Measurements from ENCODE around the gene INKA2. TPM values are rescaled to one million over a fixed set of nuclear protein-coding genes. Genes with fewer than 3 reads are reported as not detected.

INKA2 gene
- total and polyA plus RNA-seq, 2 experiments from 2014 or later, result 3.7 to 8.4 TPM

GRCh38 chr1:111755331-111756123 is 16.3 kb upstream of the INKA2 start, which contains the start of gene DDX20:
Gene DDX20, plus strand, starts transcription at chr1:111755901. Its CDS starts 24 bp downstream, at chr1:111755925.
- Histone ChIP-seq H3K4me3 (peak within 1 kb of the TSS; percentile 98), H3K36me3 (ENCODE audit: insufficient read depth) (peaks cover 18% of the 10 kb centered on the region; the same call in 1 of the 2 replicates), H4K20me1 (replicated peaks; ENCODE audit: insufficient read depth) (no peaks in the 10 kb centered on the region; the same call in 1 of the 2 replicates), H3K27ac (ENCODE audit: low read depth) (peak within 1 kb of the TSS; percentile 98), H3K9me2 (ENCODE audit: insufficient read depth) (no peaks in the 10 kb centered on the region), H3K79me2 (replicated peaks; ENCODE audit: insufficient read depth) (peaks cover 39% of the 10 kb centered on the region), H3F3A (replicated peaks; ENCODE audit: low read depth) (0 out of 2 replicates have a peak, but pooled peaks cover 3% of the 10 kb centered on the region), H3K4me2 (peak within 1 kb of the TSS; percentile 100), H2AFZ (peak within 1 kb of the TSS; percentile 100), H3K27me3 (ENCODE audit: insufficient read depth) (no peaks in the 10 kb centered on the region), H3K4me1 (ENCODE audit: insufficient read depth) (peaks cover 7% of the 10 kb centered on the region)
- Mint-ChIP-seq H3K27me3 (ENCODE audit: insufficient read depth, low read depth, poor library complexity) (peaks cover 13% of the 10 kb centered on the region), H3K9me3 (peaks cover 4% of the 10 kb centered on the region; the same call in 1 of the 3 replicates), H3K27ac (peak within 1 kb of the TSS; percentile 98), H3K4me3 (peak within 1 kb of the TSS; percentile 92), H3K36me3 (ENCODE audit: low read depth) (peaks cover 35% of the 10 kb centered on the region), H3K4me1 (peaks cover 18% of the 10 kb centered on the region)
- TF ChIP-seq EZH2phosphoT487 (IDR thresholded peaks at IDR 0.05; ENCODE audit: unreplicated experiment), result no peak
- TF ChIP-seq POLR2AphosphoS5 (IDR thresholded peaks at IDR 0.05; ENCODE audit: low read depth), result peak; percentile 94
- no peak for TF ChIP-seq EZH2 (IDR thresholded peaks at IDR 0.05; ENCODE audit: low read depth, unreplicated experiment)
- TF ChIP-seq CREB1 (CRISPR knock-in tag; IDR thresholded peaks at IDR 0.05; ENCODE audit: low read depth), result peak; percentile 74
- TF ChIP-seq, protein P1, sequence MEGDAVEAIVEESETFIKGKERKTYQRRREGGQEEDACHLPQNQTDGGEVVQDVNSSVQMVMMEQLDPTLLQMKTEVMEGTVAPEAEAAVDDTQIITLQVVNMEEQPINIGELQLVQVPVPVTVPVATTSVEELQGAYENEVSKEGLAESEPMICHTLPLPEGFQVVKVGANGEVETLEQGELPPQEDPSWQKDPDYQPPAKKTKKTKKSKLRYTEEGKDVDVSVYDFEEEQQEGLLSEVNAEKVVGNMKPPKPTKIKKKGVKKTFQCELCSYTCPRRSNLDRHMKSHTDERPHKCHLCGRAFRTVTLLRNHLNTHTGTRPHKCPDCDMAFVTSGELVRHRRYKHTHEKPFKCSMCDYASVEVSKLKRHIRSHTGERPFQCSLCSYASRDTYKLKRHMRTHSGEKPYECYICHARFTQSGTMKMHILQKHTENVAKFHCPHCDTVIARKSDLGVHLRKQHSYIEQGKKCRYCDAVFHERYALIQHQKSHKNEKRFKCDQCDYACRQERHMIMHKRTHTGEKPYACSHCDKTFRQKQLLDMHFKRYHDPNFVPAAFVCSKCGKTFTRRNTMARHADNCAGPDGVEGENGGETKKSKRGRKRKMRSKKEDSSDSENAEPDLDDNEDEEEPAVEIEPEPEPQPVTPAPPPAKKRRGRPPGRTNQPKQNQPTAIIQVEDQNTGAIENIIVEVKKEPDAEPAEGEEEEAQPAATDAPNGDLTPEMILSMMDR (conservative IDR thresholded peaks at IDR 0.05; ENCODE audit: low read depth in 2 of 2), result peak; percentile 77 to 79
- no peak for TF ChIP-seq ZNF331 (CRISPR knock-in tag; IDR thresholded peaks at IDR 0.05; ENCODE audit: low read depth)
- no peak; the same call in 1 of the 2 replicates for TF ChIP-seq ETS1 (IDR thresholded peaks at IDR 0.05)
- no peak for TF ChIP-seq STAT1 (IDR thresholded peaks at IDR 0.05; ENCODE audit: unreplicated experiment)
- ATAC-seq (peak; percentile 89), DNase-seq (ENCODE audit: low spot score) (peak; percentile 97)

DNA sequence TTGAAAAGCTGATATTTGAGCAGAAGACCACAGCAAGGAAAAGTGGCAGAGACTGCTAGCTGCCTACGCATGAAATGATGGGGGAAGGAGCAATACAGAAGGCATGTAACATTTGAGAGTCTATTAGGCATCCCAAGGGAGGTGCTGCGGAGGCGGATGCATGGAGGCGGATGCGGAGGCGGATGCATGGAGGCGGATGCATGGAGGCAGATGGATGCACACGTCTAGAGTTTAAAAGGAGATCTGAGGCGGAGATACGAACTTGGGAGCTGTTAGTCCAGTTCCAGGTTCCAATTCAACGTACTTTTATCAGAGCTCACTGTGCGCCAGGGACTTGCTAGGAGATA is 15.8 kb upstream of the INKA2 start:
- DNase-seq (ENCODE audit: low spot score) (peak; percentile 60), ATAC-seq (peak; percentile 39)
- Mint-ChIP-seq H3K27me3 (ENCODE audit: insufficient read depth, low read depth, poor library complexity) (peaks cover 13% of the 10 kb centered on the region), H3K27ac (peak overlapping the region; percentile 96), H3K4me1 (peaks cover 21% of the 10 kb centered on the region), H3K9me3 (peaks cover 4% of the 10 kb centered on the region; the same call in 1 of the 3 replicates), H3K4me3 (peak overlapping the region; percentile 92), H3K36me3 (ENCODE audit: low read depth) (peaks cover 31% of the 10 kb centered on the region)
- H3K36me3 ChIP-seq (ENCODE audit: insufficient read depth), result peaks cover 13% of the 10 kb centered on the region; the same call in 1 of the 2 replicates
- H4K20me1 ChIP-seq (replicated peaks; ENCODE audit: insufficient read depth), result no peaks in the 10 kb centered on the region; the same call in 1 of the 2 replicates
- peak overlapping the region; percentile 100 for H2AFZ ChIP-seq
- no peaks in the 10 kb centered on the region for H3K9me2 ChIP-seq (ENCODE audit: insufficient read depth)
- peak overlapping the region; percentile 100 for H3K4me2 ChIP-seq
- peak overlapping the region; percentile 98 for H3K4me3 ChIP-seq
- no peaks in the 10 kb centered on the region for H3K27me3 ChIP-seq (ENCODE audit: insufficient read depth)
- H3K27ac ChIP-seq (ENCODE audit: low read depth), result peak overlapping the region; percentile 98
- H3K79me2 ChIP-seq (replicated peaks; ENCODE audit: insufficient read depth), result peaks cover 39% of the 10 kb centered on the region
- peaks cover 7% of the 10 kb centered on the region for H3K4me1 ChIP-seq (ENCODE audit: insufficient read depth)
- 0 out of 2 replicates have a peak, but pooled peaks cover 3% of the 10 kb centered on the region for H3F3A ChIP-seq (replicated peaks; ENCODE audit: low read depth)
- TF ChIP-seq STAT1 (IDR thresholded peaks at IDR 0.05; ENCODE audit: unreplicated experiment), result no peak
- TF ChIP-seq ZNF114 (CRISPR knock-in tag; IDR thresholded peaks at IDR 0.05), result no peak
- no peak for TF ChIP-seq EZH2 (IDR thresholded peaks at IDR 0.05; ENCODE audit: low read depth, unreplicated experiment)
- TF ChIP-seq EZH2phosphoT487 (IDR thresholded peaks at IDR 0.05; ENCODE audit: unreplicated experiment), result no peak
- TF ChIP-seq NANOG (IDR thresholded peaks at IDR 0.05; ENCODE audit: borderline replicate concordance), result no peak
- TF ChIP-seq, protein P1 (conservative IDR thresholded peaks at IDR 0.05; ENCODE audit: low read depth in 2 of 2), result no peak
